ENCODE results near the gene IKZF3. TPM values are rescaled to one million over a fixed set of nuclear protein-coding genes. Genes with fewer than 3 reads are reported as not detected.

Gene IKZF3
- total RNA-seq, 6 experiments from 2014 or later = 0.22 to 1.9 (median 0.92) TPM

GRCh38 chr17:39742856-39743436 lies 121.2 kb downstream of the IKZF3 start:
- ATAC-seq (no peak), DNase-seq (peak in 1 of 3 donors; percentile 45)
- Histone ChIP-seq H3K4me1 (peaks cover 0 to 11% (median 5%) of the 10 kb centered on the region in 4 donors), H3K27me3 (no peaks in the 10 kb centered on the region), H3K9me3 (no peaks in the 10 kb centered on the region), H3K36me3 (peaks cover 0 to 33% (median 10%) of the 10 kb centered on the region in 4 donors), H3K4me3 (no peak overlapping the region), H3K27ac (no peak overlapping the region)
- TF ChIP-seq CTCF (IDR thresholded peaks at IDR 0.05) (no peak), POLR2A (IDR thresholded peaks at IDR 0.05) (no peak)
- intact Hi-C loops (cut with DNase I) = loop anchor here (10.0 kb wide), 2 partner anchors 108 to 198 kb away; partner anchors contain the start of gene STARD3 (in 1 of the 2)
- 76% methylated on average over 7 of the region's 21 CpGs for WGBS (ENCODE audit: insufficient coverage, low coverage, low lambda C conversion rate, missing lambda C conversion rate)

- Histone ChIP-seq H3K4me3 (no peak overlapping the region), H3K27me3 (no peaks in the 10 kb centered on the region), H3K27ac (no peak overlapping the region), H3K4me1 (peaks cover 0 to 11% (median 5%) of the 10 kb centered on the region in 4 donors), H3K36me3 (peaks cover 0 to 33% (median 10%) of the 10 kb centered on the region in 4 donors), H3K9me3 (no peaks in the 10 kb centered on the region)
- 71% methylated on average over 9 of the region's 18 CpGs for WGBS (ENCODE audit: insufficient coverage, low coverage, low lambda C conversion rate, missing lambda C conversion rate)
- peak in 1 of 3 donors; percentile 39 for DNase-seq
- ATAC-seq = no peak
- intact Hi-C loops (cut with DNase I) = loop anchor here (10.0 kb wide), 2 partner anchors 107 to 197 kb away; partner anchors contain the start of gene STARD3 (in 1 of the 2)
- no peak for TF ChIP-seq POLR2A (IDR thresholded peaks at IDR 0.05)
- TF ChIP-seq CTCF (IDR thresholded peaks at IDR 0.05) = no peak
Measured at GRCh38 chr17:39742126-39742855, 121.8 kb downstream of the IKZF3 start.

- H3K36me3 ChIP-seq = peaks cover 0 to 26% (median 5%) of the 10 kb centered on the region in 4 donors
- peaks cover 0 to 15% (median 5%) of the 10 kb centered on the region in 4 donors for H3K4me1 ChIP-seq
- DNase-seq (peak in 1 of 3 donors; percentile 52), ATAC-seq (peak in 1 of 4 donors; percentile 17)
- peak overlapping the region; percentile 51 to 82 (median 72) for H3K4me3 ChIP-seq
- H3K27ac ChIP-seq = peak overlapping the region in 2 of 3 donors; percentile 62 to 94
- intact Hi-C loops (cut with DNase I) = loop anchor here (10.0 kb wide), 2 partner anchors 106 to 196 kb away; partner anchors contain the start of gene STARD3 (in 1 of the 2)
- H3K27me3 ChIP-seq = no peaks in the 10 kb centered on the region
- TF ChIP-seq POLR2A (IDR thresholded peaks at IDR 0.05) = no peak
- no peak for TF ChIP-seq CTCF (IDR thresholded peaks at IDR 0.05)
- no peaks in the 10 kb centered on the region for H3K9me3 ChIP-seq
- WGBS (ENCODE audit: insufficient coverage, low coverage, low lambda C conversion rate, missing lambda C conversion rate) = 29% methylated on average over 7 of the region's 16 CpGs
Measured at GRCh38 chr17:39740357-39741111, 123.6 kb downstream of the IKZF3 start.

- TF ChIP-seq POLR2A (IDR thresholded peaks at IDR 0.05) (no peak), CTCF (IDR thresholded peaks at IDR 0.05) (no peak)
- no peak for ATAC-seq
- intact Hi-C loops (cut with DNase I) = loop anchor here (10.0 kb wide), 2 partner anchors 105 to 195 kb away; partner anchors contain the start of gene STARD3 (in 1 of the 2)
- no peaks in the 10 kb centered on the region for H3K9me3 ChIP-seq
- 15% methylated on average over 8 of the region's 9 CpGs for WGBS (ENCODE audit: insufficient coverage, low coverage, low lambda C conversion rate, missing lambda C conversion rate)
- peaks cover 0 to 20% (median 2%) of the 10 kb centered on the region in 4 donors for H3K36me3 ChIP-seq
- peak overlapping the region; percentile 62 to 94 (median 94) for H3K27ac ChIP-seq
- peak overlapping the region; percentile 51 to 82 (median 72) for H3K4me3 ChIP-seq
- no peak for DNase-seq
- peaks cover 0 to 15% (median 5%) of the 10 kb centered on the region in 4 donors for H3K4me1 ChIP-seq
- no peaks in the 10 kb centered on the region for H3K27me3 ChIP-seq
Measured at GRCh38 chr17:39739885-39740356, 124.2 kb downstream of the IKZF3 start.

All from right lobe of liver (tissue), 6 donors.